ENCODE measurements around the gene CBY3. TPM values are rescaled to one million over a fixed set of nuclear protein-coding genes. Genes with fewer than 3 reads are reported as not detected.

The CBY3 gene
- total and polyA plus RNA-seq, 3 donors from 2014 or later = 6.4 to 12.8 (median 7.8) TPM

Small RNA genes lying within 50 kb of the gene (small RNA-seq; reads per million reads assigned to genes)
- 0 reads per million in 2 donors for gene RF00017

Other genes with a start within 250 kb of the CBY3 start
- gene RUFY1, start 130.5 kb downstream of the CBY3 start, total RNA-seq = 10 to 100 TPM; 47.0 to 51.2 TPM
- 28.6 TPM for gene RUFY1, start 130.5 kb downstream of the CBY3 start, polyA plus RNA-seq (ENCODE audit: insufficient read depth, low read depth, low replicate concordance)
- gene HNRNPH1, start 57.4 kb downstream of the CBY3 start, total RNA-seq = 100 to 1,000 TPM; 626 to 636 TPM
- gene HNRNPH1, start 57.4 kb downstream of the CBY3 start, polyA plus RNA-seq (ENCODE audit: insufficient read depth, low read depth, low replicate concordance) = 395 TPM
- 100 to 1,000 TPM; 296 to 351 TPM for gene CANX, start 17.9 kb upstream of the CBY3 start, total RNA-seq
- gene CANX, start 17.9 kb upstream of the CBY3 start, polyA plus RNA-seq (ENCODE audit: insufficient read depth, low read depth, low replicate concordance) = 462 TPM
- 10 to 100 TPM; 52.5 to 60.7 TPM for gene MAML1, start 51.8 kb upstream of the CBY3 start, total RNA-seq
- gene MAML1, start 51.8 kb upstream of the CBY3 start, polyA plus RNA-seq (ENCODE audit: insufficient read depth, low read depth, low replicate concordance) = 23.5 TPM
- gene LTC4S, start 113.0 kb upstream of the CBY3 start, total RNA-seq = 10 to 100 TPM in 1 of 2 donors, 1 to 10 TPM in 1; 3.7 to 10.3 TPM
- gene LTC4S, start 113.0 kb upstream of the CBY3 start, polyA plus RNA-seq (ENCODE audit: insufficient read depth, low read depth, low replicate concordance) = 4.8 TPM
- 100 to 1,000 TPM; 149 to 152 TPM for gene MGAT4B, start 125.8 kb upstream of the CBY3 start, total RNA-seq
- 67.9 TPM for gene MGAT4B, start 125.8 kb upstream of the CBY3 start, polyA plus RNA-seq (ENCODE audit: insufficient read depth, low read depth, low replicate concordance)
- 100 to 1,000 TPM; 192 to 255 TPM for gene SQSTM1, start 139.9 kb upstream of the CBY3 start, total RNA-seq
- gene SQSTM1, start 139.9 kb upstream of the CBY3 start, polyA plus RNA-seq (ENCODE audit: insufficient read depth, low read depth, low replicate concordance) = 165 TPM
- 10 to 100 TPM; 58.7 to 61.4 TPM for gene MRNIP, start 177.8 kb upstream of the CBY3 start, total RNA-seq
- gene MRNIP, start 177.8 kb upstream of the CBY3 start, polyA plus RNA-seq (ENCODE audit: insufficient read depth, low read depth, low replicate concordance) = 34.9 TPM
- gene TBC1D9B, start 226.9 kb upstream of the CBY3 start, total RNA-seq = 100 to 1,000 TPM; 122 to 134 TPM
- gene TBC1D9B, start 226.9 kb upstream of the CBY3 start, polyA plus RNA-seq (ENCODE audit: insufficient read depth, low read depth, low replicate concordance) = 76.1 TPM

Data from testis (tissue), 3 donors.